Rectal smooth muscle tissue (tissue), 1 donor: ENCODE measurements around the gene GATAD2A.
"Not testable (repeated sequence)": the region's sequence is repeated elsewhere in the genome, so short reads cannot be mapped to it uniquely, and the experiment has no call there.

Experiments
- H3K27ac ChIP-seq: one replicate; pipeline ENCODE4 v1.7.0; 2013; ENCODE audit warnings: low read depth, low read length, inconsistent platforms
- H3K27me3 ChIP-seq: one replicate; pipeline ENCODE4 v1.7.0; 2013; ENCODE audit warnings: low read length; ENCODE audit not compliant: control insufficient read depth, insufficient read depth
- H3K36me3 ChIP-seq: one replicate; pipeline ENCODE4 v1.7.0; 2013; ENCODE audit warnings: low read length; ENCODE audit not compliant: control insufficient read depth, insufficient read depth
- H3K4me1 ChIP-seq: one replicate; pipeline ENCODE4 v1.7.0; 2013; ENCODE audit warnings: low read length; ENCODE audit not compliant: control insufficient read depth, insufficient read depth
- H3K4me3 ChIP-seq: one replicate; pipeline ENCODE4 v1.7.0; 2013; ENCODE audit warnings: low read length
- H3K9ac ChIP-seq: one replicate; pipeline ENCODE4 v1.7.0; 2013; ENCODE audit warnings: low read length

GATAD2A gene

DNA sequence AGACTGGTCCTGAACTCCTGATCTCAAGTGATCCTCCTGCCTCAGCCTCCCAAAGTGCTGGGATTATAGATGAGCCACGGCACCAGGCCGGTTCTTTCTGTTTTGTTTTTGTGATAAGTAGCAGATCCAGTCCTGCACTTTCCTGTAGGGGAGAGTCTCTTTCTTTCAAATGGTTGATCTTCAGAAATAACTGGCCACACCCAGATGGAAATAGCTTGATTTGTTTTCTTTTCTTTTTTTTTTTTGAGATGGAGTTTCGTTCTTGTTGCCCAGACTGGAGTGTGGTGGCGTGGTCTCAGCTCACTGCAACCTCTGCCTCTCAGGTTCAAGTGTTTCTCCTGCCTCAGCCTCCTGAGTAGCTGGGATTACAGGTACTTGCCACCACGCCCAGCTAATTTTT, 66.6 kb downstream of the GATAD2A start:
- not testable (repeated sequence) for H3K4me3 ChIP-seq, H3K27ac ChIP-seq, H3K4me1 ChIP-seq, H3K36me3 ChIP-seq, H3K9ac ChIP-seq, H3K27me3 ChIP-seq

DNA sequence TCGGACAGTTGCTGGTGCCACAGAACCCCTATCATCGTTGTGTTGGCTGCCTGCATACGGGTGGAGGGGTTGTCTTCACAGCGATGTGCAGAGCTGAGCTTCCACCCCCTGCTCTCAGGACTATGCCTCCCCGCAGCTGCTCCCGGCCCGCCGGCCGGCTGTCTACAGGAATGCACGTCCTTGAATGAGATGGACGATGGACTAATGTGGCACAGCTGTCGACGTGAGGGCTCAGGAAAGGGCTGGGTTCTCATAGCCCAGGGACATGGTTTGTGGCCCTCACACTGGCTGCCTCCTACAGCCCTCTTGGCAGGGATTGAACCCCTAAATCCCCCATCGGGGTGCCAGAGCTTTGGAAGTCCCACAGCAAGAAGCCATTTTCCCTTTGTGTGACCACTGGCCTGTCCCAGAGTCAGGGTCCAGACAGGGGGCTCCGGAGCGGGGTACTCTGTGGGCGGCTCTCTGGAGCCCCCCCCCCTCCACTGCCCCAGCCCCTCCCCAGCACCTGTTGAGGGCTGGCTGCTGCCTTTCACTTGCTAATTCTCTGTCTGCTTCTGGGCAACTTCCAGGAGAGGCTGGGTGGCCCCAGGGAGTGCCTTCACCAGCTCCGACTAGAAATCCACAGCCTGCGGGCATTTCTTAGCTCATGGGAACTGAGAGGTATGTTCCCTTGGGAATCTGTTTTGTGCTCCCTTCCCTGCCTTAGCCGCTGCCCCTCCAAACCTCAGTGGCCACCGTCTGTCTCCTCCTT, 69.7 kb downstream of the GATAD2A start:
- H3K36me3 ChIP-seq: peaks cover 5% of the 10 kb centered on the region
- no peak overlapping the region for H3K27ac ChIP-seq
- H3K4me1 ChIP-seq: peaks cover 2% of the 10 kb centered on the region
- H3K4me3 ChIP-seq: no peak overlapping the region
- H3K9ac ChIP-seq: no peak overlapping the region
- no peaks in the 10 kb centered on the region for H3K27me3 ChIP-seq

DNA sequence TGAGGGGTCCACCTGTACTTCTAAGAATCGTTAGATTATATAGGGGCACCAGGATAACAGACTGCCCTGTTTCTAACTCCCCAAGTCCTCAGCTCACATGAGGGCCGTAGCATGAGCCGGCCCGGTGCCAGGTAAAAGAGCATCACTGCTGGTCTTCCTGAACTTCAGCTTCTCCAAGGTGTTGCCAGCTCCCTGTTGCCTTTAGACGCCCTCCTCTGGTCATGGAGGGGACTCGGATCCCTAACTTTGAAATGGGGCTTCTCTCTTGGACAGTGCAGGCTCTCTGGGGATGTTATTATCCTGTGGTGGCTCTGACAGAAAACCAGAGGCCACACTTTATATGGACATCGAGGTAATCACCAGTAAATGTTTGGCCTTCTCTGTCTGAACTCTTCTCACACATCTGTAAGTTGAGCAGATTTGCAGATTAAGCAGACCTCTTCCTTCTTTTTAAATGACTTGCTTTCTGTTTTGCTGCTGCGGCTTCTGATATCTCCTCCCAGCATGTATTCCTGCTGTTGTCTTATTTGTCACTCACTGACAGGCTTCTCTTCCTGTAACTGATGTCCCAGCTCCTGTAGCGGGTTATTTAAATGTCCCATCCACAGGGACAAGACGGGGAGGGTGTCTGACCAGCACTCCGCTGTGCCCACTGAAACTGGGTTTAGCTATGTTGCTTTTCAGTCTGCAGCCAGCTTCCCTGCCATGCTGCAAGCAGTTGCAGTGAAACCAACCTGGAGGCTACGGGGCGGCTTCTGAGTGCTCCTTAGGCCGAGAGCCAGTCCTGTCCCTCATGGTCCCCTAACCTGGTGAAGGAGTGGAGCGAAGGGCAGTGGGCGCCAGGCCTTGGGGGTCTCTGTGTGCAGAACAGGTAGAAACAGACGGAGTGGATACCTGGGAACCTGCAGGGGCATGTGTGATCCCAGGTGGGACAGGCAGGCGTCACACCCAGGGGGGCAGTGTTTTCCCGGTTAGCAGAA, 70.7 kb downstream of the GATAD2A start:
- Histone ChIP-seq H3K36me3 (peaks cover 5% of the 10 kb centered on the region), H3K4me3 (no peak overlapping the region), H3K4me1 (peaks cover 2% of the 10 kb centered on the region), H3K27me3 (no peaks in the 10 kb centered on the region), H3K9ac (no peak overlapping the region), H3K27ac (no peak overlapping the region)

DNA sequence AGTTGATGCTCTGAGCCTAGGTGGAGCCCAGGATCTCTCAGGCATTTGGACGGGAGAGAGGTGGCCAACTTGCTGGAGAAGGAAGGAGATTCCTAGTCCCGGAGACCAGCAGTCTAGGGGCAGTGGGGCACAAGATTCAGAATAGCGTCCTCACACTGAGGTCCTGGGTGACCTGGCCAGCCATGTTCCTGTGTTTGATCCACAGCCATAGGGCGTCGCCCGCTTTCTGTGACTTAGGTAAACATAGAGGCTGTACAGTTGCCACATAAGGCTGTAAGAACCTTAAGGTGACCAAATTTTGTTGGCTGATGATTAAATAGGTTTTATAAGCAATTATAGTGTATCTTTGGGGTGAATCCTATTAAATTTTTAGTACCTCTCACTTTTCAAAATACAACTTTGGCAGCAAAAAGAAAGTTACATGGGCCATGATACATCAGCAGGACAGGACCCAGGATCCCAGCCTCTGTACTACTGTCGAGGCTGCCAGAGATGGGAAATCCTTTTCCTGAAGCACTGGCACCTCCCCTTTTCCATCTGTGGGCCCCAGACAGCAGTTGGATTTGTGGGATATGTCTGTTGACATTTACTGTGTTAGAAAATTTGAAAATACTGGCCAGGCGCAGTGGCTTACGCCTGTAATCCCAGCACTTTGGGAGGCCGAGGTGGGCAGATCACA, 72.4 kb downstream of the GATAD2A start:
- peaks cover 5% of the 10 kb centered on the region for H3K36me3 ChIP-seq
- no peak overlapping the region for H3K9ac ChIP-seq
- no peaks in the 10 kb centered on the region for H3K27me3 ChIP-seq
- H3K4me3 ChIP-seq: no peak overlapping the region
- peaks cover 2% of the 10 kb centered on the region for H3K4me1 ChIP-seq
- H3K27ac ChIP-seq: no peak overlapping the region

DNA sequence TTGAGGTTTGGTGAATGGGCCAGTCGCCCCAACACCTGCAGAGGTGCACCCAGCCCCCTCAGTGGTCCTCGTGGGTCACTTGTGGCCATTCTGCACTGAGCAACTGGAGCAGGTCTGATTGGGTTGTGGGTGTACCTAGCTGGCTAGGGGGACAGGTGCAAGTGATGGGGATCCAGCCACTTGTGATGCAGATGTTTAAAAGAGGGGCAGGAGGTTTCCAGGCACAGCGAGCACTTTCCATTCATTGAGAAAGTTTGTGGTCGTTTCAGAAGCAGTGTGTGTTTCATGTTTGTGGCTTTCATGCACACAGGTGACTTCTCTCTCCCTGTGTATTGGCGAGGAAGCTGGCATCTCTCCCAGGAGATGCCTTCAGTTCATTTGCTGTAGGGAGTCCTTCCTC, 75.2 kb downstream of the GATAD2A start:
- no peaks in the 10 kb centered on the region for H3K4me1 ChIP-seq
- no peaks in the 10 kb centered on the region for H3K36me3 ChIP-seq
- H3K27me3 ChIP-seq: no peaks in the 10 kb centered on the region
- H3K4me3 ChIP-seq: no peak overlapping the region
- H3K27ac ChIP-seq: no peak overlapping the region
- no peak overlapping the region for H3K9ac ChIP-seq

- no peak overlapping the region for H3K9ac ChIP-seq
- no peaks in the 10 kb centered on the region for H3K36me3 ChIP-seq
- H3K27me3 ChIP-seq: no peaks in the 10 kb centered on the region
- H3K4me1 ChIP-seq: no peaks in the 10 kb centered on the region
- H3K4me3 ChIP-seq: no peak overlapping the region
- H3K27ac ChIP-seq: no peak overlapping the region
Observed at GRCh38 chr19:19482809-19483596, 77.5 kb downstream of the GATAD2A start.

GRCh38 chr19:19485161-19485997, 79.9 kb downstream of the GATAD2A start:
- Histone ChIP-seq H3K36me3 (no peaks in the 10 kb centered on the region), H3K4me3 (no peak overlapping the region), H3K27me3 (no peaks in the 10 kb centered on the region), H3K4me1 (peaks cover 12% of the 10 kb centered on the region), H3K9ac (no peak overlapping the region), H3K27ac (no peak overlapping the region)

GRCh38 chr19:19485998-19486290, 80.5 kb downstream of the GATAD2A start:
- no peaks in the 10 kb centered on the region for H3K36me3 ChIP-seq
- no peak overlapping the region for H3K27ac ChIP-seq
- peaks cover 12% of the 10 kb centered on the region for H3K4me1 ChIP-seq
- H3K9ac ChIP-seq: no peak overlapping the region
- H3K27me3 ChIP-seq: no peaks in the 10 kb centered on the region
- no peak overlapping the region for H3K4me3 ChIP-seq

GRCh38 chr19:19486343-19487076, 81.0 kb downstream of the GATAD2A start:
- peaks cover 12% of the 10 kb centered on the region for H3K4me1 ChIP-seq
- H3K27me3 ChIP-seq: no peaks in the 10 kb centered on the region
- H3K4me3 ChIP-seq: no peak overlapping the region
- H3K36me3 ChIP-seq: no peaks in the 10 kb centered on the region
- no peak overlapping the region for H3K27ac ChIP-seq
- no peak overlapping the region for H3K9ac ChIP-seq

DNA sequence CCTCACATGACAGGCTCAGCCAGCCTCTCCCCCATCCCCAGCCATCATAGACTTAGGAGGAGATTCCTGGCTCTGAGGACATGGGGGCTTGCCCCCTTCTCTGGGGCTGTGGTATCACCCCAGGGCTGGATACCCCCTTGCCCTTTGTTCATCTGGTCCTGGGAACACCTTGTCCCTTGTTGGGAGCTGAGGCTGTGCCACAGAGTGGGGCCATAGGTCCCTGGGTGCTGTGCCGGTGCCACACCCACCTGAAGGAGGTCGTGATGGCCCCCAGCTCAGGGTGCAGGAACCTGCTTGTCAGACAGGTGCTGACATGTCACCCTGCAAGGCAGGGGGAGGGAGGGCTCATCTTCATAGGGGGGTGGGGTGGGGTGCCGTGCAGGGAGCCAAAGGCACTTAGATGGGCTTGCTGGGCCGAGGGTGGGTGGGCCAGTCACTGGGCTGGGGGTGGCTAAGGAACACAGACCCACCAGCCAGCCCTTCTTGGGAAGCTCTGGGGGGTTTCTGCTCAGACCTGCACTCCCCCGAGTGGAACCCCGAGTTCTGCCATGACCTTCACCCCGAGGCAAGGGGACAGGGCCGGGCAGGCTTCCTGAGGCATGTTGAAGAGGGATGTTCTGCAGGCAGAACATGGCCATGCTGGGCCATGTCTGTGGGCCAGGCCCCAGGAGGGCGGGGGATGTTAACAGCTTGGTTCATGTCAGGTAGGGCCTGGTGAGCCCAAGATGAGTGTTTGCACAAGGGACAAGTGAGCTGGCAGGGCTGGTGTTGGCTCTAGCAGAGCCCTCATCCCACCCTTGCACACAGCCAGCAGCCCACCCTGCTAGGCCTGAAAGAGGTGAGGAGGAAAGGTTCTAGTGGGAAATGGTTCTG, 81.8 kb downstream of the GATAD2A start:
- Histone ChIP-seq H3K27ac (no peak overlapping the region), H3K4me3 (no peak overlapping the region), H3K27me3 (no peaks in the 10 kb centered on the region), H3K4me1 (peaks cover 12% of the 10 kb centered on the region), H3K9ac (no peak overlapping the region), H3K36me3 (peaks cover 3% of the 10 kb centered on the region)
